ENCODE data around the gene DNAI7. TPM values are rescaled to one million over a fixed set of nuclear protein-coding genes. Genes with fewer than 3 reads are reported as not detected.

DNAI7 gene
- total RNA-seq, 1 experiment from 2014 or later, result 0.52 TPM

DNA sequence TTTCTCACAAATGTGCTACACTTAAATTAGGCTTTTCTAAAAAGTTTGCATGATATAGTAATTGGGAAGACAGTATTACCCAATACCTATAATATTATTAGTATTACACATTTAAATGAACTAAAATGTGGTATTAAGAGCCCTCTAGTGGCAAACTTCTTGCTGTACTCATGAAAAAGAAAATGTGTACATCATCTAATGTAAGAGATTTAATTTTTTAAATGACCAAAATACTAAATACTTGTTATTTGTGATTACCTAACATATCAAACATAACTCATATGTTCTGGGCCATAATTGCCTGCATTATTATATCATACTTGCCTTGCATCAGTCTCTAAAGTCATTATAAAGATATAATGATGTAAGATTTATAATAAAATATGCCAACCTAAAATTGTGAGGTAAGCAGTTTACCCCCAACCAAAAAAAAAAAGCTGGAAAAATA, 64.2 kb downstream of the DNAI7 start (continued):
- TF ChIP-seq, protein P1, sequence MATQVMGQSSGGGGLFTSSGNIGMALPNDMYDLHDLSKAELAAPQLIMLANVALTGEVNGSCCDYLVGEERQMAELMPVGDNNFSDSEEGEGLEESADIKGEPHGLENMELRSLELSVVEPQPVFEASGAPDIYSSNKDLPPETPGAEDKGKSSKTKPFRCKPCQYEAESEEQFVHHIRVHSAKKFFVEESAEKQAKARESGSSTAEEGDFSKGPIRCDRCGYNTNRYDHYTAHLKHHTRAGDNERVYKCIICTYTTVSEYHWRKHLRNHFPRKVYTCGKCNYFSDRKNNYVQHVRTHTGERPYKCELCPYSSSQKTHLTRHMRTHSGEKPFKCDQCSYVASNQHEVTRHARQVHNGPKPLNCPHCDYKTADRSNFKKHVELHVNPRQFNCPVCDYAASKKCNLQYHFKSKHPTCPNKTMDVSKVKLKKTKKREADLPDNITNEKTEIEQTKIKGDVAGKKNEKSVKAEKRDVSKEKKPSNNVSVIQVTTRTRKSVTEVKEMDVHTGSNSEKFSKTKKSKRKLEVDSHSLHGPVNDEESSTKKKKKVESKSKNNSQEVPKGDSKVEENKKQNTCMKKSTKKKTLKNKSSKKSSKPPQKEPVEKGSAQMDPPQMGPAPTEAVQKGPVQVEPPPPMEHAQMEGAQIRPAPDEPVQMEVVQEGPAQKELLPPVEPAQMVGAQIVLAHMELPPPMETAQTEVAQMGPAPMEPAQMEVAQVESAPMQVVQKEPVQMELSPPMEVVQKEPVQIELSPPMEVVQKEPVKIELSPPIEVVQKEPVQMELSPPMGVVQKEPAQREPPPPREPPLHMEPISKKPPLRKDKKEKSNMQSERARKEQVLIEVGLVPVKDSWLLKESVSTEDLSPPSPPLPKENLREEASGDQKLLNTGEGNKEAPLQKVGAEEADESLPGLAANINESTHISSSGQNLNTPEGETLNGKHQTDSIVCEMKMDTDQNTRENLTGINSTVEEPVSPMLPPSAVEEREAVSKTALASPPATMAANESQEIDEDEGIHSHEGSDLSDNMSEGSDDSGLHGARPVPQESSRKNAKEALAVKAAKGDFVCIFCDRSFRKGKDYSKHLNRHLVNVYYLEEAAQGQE (IDR thresholded peaks at IDR 0.05; ENCODE audit: low read depth), result no peak
- TF ChIP-seq EZH2phosphoT487 (IDR thresholded peaks at IDR 0.05; ENCODE audit: borderline replicate concordance) (no peak), ZFX (IDR thresholded peaks at IDR 0.05) (no peak), CEBPB (IDR thresholded peaks at IDR 0.05; ENCODE audit: low read depth) (peak; percentile 51), POLR2A (IDR thresholded peaks at IDR 0.05; ENCODE audit: borderline replicate concordance, extremely low read depth, insufficient read depth, insufficient read length) (no peak), CTCF (IDR thresholded peaks at IDR 0.05 in 2 of 3, conservative IDR thresholded peaks at IDR 0.05 in 1 of 3; ENCODE audit: borderline replicate concordance in 1 of 3, insufficient read depth in 1 of 3, low read depth in 2 of 3, low read length in 2 of 3) (peak; percentile 39 to 63 (median 49); a peak in 4 of 6 replicates), ELF1 (IDR thresholded peaks at IDR 0.05; ENCODE audit: borderline replicate concordance, low read depth) (no peak)

GRCh38 chr12:25126746-25127145, 68.2 kb downstream of the DNAI7 start:
- CTCF ChIA-PET, result interaction anchor here (0.7 kb wide), 1 partner anchor 135 kb away, joined by 4 read pairs; no protein-coding TSS in a partner anchor
- ATAC-seq, result no peak

More at GRCh38 chr12:25126746-25127145, 68.2 kb downstream of the DNAI7 start:
- ChIA-PET POLR2A (no interaction called here), RAD21 (ENCODE audit: low non-redundant PET in 1 of 2, low total read pairs in 2 of 2, uncharacterized antibody in 2 of 2, unreplicated experiment in 2 of 2) (no interaction called here)
- intact Hi-C loops (cut with micrococcal nuclease), result loop anchor here (10.0 kb wide), 1 partner anchor 1922 kb away; no protein-coding TSS in a partner anchor
- no peaks in the 10 kb centered on the region for H4K20me1 ChIP-seq (ENCODE audit: insufficient read depth)
- H3K4me3 ChIP-seq (replicated peaks in 1 of 2; ENCODE audit: low read depth in 1 of 2, low read length in 2 of 2), result no peak overlapping the region
- BruUV-seq (replicated peaks), result no TSS peak
- H3K9me3 ChIP-seq (ENCODE audit: control insufficient read depth in 1 of 2, insufficient read depth in 1 of 2, low read depth in 1 of 2, low read length in 2 of 2), result no peaks in the 10 kb centered on the region
- H3K27me3 ChIP-seq (ENCODE audit: insufficient read depth, low read length), result no peaks in the 10 kb centered on the region
- H3K79me2 ChIP-seq (ENCODE audit: insufficient read depth, low read length), result no peaks in the 10 kb centered on the region
- no peaks in the 10 kb centered on the region for H3K36me3 ChIP-seq (ENCODE audit: control insufficient read depth in 1 of 2, insufficient read depth in 2 of 2, low read length in 2 of 2)
- DNase-seq (ENCODE audit: low read depth, low spot score), result no peak
- H3K9ac ChIP-seq (ENCODE audit: low read length), result no peak overlapping the region
- TF ChIP-seq, protein P2, sequence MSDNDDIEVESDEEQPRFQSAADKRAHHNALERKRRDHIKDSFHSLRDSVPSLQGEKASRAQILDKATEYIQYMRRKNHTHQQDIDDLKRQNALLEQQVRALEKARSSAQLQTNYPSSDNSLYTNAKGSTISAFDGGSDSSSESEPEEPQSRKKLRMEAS (IDR thresholded peaks at IDR 0.05), result no peak
- TF ChIP-seq EZH2 (IDR thresholded peaks at IDR 0.05), result no peak
- TF ChIP-seq SRF (IDR thresholded peaks at IDR 0.05; ENCODE audit: low read depth), result no peak
- no peak for TF ChIP-seq ZNF274 (IDR thresholded peaks at IDR 0.05; ENCODE audit: low read depth, low read length)
- TF ChIP-seq EZH2phosphoT487 (IDR thresholded peaks at IDR 0.05; ENCODE audit: borderline replicate concordance), result no peak
- TF ChIP-seq POLR2A (IDR thresholded peaks at IDR 0.05; ENCODE audit: borderline replicate concordance, extremely low read depth, insufficient read depth, insufficient read length), result no peak
- no peak for TF ChIP-seq SP1 (IDR thresholded peaks at IDR 0.05; ENCODE audit: low read depth)
- no peak for TF ChIP-seq ELF1 (IDR thresholded peaks at IDR 0.05; ENCODE audit: borderline replicate concordance, low read depth)
- no peak for TF ChIP-seq CTCF (IDR thresholded peaks at IDR 0.05 in 2 of 3, conservative IDR thresholded peaks at IDR 0.05 in 1 of 3; ENCODE audit: borderline replicate concordance in 1 of 3, insufficient read depth in 1 of 3, low read depth in 2 of 3, low read length in 2 of 3)
- no peak for TF ChIP-seq CBX3 (IDR thresholded peaks at IDR 0.05; ENCODE audit: low read depth)
- no peak for TF ChIP-seq JUND (IDR thresholded peaks at IDR 0.05)
- no peak overlapping the region for H3K4me2 ChIP-seq (ENCODE audit: low read length)
- H3K27ac ChIP-seq (ENCODE audit: low read depth, low read length), result no peak overlapping the region
- no peaks in the 10 kb centered on the region for H3K4me1 ChIP-seq (ENCODE audit: control insufficient read depth in 1 of 2, insufficient read depth in 2 of 2, low read length in 2 of 2)
- H3K9me2 ChIP-seq (ENCODE audit: insufficient read depth), result no peaks in the 10 kb centered on the region
- H2AFZ ChIP-seq (ENCODE audit: low read depth, low read length, poor library complexity, severe bottlenecking), result no peak overlapping the region

Data from HCT116 (cell line).